Epithelial cell of esophagus (primary cell): ENCODE data around the gene LPP.
A peak's percentile ranks its signal among the peaks of the same experiment; 100 is the strongest.

Source experiments
- DNase-seq: peaks from one replicate; pipeline ENCODE4 v3.0.0; 2010; ENCODE audit warnings: low read depth
- H3K4me3 ChIP-seq: 2 replicates; pipeline ENCODE4 v1.5.1; 2011; ENCODE audit warnings: mild to moderate bottlenecking, low read length, control low read depth
- TF ChIP-seq, protein P1 (sequence below): IDR thresholded peaks from 2 replicates; pipeline ENCODE4 v1.5.1; 2011; ENCODE audit warnings: low read depth, mild to moderate bottlenecking, low read length, control low read depth, inconsistent platforms; ENCODE audit not compliant: insufficient read depth; ENCODE audit errors: missing control alignments

LPP gene

DNA sequence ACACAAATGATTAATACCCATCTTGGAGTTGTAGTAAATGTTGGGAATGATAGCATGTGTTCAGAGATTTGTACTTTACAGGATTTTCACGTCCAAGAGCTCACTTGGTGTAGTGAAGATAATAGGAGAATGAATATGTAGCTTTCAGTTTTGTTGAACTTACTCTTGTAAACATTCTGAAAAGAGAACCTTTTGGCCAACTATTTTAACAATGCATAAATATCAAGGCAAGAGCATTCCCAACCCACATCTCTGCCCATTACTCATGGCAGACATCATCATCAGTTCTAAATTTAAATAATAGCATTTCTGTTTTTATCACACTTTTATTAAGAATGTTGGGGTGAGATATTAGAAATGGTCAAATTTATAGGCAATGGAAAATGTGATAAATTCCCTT is 552.6 kb downstream of the LPP start:
- TF ChIP-seq, protein P1, sequence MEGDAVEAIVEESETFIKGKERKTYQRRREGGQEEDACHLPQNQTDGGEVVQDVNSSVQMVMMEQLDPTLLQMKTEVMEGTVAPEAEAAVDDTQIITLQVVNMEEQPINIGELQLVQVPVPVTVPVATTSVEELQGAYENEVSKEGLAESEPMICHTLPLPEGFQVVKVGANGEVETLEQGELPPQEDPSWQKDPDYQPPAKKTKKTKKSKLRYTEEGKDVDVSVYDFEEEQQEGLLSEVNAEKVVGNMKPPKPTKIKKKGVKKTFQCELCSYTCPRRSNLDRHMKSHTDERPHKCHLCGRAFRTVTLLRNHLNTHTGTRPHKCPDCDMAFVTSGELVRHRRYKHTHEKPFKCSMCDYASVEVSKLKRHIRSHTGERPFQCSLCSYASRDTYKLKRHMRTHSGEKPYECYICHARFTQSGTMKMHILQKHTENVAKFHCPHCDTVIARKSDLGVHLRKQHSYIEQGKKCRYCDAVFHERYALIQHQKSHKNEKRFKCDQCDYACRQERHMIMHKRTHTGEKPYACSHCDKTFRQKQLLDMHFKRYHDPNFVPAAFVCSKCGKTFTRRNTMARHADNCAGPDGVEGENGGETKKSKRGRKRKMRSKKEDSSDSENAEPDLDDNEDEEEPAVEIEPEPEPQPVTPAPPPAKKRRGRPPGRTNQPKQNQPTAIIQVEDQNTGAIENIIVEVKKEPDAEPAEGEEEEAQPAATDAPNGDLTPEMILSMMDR = no peak
- no peak for DNase-seq

DNA sequence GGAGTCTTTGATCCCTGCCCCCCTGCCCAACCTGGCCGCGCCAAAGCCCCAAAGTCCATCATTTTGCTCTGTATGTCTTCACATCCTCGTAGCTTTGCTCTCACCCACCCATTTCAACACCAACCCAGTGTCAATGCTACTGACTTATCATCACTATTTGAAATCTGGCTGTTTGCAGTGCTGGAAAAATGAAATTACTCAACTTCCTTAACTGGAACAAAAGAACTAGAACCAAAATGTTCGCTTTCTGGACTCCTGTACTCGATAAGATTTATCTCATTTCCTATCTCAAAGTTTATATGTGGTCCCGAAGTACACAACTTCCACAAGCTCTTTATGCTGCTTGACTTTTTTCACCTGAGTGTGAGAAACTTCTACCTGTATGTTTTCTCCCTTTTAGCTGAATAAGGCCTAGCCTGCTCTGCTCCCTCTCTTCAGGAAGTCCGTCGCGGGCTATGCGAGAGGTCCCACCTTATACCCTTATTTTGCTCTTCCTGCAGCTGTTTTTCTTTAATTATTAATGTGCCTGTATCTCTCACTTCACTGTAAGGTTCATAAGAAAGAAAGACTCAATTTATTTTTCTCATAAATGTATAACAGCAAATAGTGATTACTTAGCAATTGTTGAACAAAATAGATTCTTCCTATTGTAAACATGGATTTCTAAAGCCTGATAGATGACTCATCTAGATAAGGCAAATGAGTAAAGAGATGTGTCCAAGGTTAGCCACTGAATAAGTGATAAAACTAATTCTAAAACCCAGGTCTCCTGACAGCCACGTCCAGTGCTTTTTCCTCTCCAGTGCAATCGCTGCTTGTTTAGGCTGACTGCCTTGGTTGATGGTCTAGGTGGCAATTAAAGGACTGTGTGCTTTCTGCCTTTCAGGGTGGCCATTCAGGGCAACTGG is 553.7 kb downstream of the LPP start:
- no peak for DNase-seq
- TF ChIP-seq, protein P1 = no peak
- H3K4me3 ChIP-seq = no peak overlapping the region

More for the DNA sequence above, 552.6 kb downstream of the LPP start:
- H3K4me3 ChIP-seq = no peak overlapping the region

DNA sequence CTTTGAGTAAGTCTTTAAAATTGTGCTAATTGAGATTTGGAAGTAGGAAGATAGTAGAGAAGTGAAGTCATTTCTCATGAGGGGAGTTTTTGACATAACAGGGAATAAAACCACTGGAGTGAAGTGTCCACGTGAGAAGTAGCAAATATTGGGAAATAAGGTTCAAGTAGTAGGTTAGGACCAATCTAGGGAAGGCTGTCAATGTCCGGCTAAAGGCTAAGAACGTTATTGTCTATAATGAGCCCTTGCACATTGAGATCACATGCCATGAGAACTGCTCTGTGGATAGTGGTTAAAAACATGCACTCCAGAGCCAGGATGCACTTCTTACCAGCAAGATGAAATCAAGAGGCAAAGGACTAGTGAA is 557.9 kb downstream of the LPP start:
- TF ChIP-seq, protein P1 = no peak
- DNase-seq = no peak
- H3K4me3 ChIP-seq = no peak overlapping the region

DNA sequence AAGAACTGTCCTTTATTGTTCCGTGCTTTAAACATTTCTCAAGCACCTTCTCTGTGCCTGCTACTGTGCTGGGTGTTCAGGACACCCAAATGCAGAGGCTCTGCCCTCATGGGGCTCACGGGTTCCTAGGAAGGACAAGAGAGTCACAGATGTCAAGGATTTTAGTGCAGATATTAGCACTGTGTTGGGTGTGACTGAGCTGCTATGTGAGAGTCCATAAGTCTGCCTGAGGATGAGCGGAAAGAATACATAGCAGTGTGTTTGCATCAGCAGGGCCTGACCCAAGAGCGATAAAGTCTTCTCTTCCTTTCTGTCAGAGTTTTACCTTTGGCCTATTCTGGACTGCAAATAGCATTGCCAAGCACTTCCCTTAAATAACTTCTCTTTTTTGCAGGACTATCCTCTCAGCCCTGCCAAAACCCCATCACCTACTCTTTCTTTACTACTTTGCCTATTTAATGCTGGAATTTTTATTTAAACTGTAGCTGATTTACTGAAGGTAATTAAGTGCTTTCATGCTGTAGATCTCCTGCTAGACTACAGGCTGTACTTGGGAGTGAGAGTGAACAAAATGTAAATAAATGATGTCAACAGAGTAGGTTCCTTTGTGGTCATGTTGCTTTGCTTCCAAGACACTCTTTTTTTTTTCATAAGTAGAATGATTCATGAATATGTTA is 558.4 kb downstream of the LPP start:
- DNase-seq = peak; percentile 50
- TF ChIP-seq, protein P1 = no peak
- no peak overlapping the region for H3K4me3 ChIP-seq

DNA sequence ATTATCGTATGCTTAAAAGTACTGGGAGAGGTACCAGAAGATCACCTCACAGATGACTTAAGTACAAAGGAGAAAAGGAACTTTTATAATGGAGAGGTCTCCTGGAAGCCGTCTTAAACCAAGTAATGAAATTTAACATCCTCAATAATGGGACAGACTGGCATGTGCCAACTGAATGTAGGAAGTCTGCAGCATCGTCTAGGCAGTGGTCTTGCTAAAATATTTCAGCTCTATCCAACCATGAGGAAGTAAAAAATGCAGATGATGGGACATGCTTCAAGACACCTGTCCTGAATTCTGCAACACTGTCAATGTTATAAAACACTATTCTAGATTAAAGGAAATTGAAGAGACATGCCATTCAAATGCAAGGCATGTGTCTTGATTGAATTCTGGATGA is 559.0 kb downstream of the LPP start:
- DNase-seq = no peak
- H3K4me3 ChIP-seq = no peak overlapping the region
- TF ChIP-seq, protein P1 = no peak

DNA sequence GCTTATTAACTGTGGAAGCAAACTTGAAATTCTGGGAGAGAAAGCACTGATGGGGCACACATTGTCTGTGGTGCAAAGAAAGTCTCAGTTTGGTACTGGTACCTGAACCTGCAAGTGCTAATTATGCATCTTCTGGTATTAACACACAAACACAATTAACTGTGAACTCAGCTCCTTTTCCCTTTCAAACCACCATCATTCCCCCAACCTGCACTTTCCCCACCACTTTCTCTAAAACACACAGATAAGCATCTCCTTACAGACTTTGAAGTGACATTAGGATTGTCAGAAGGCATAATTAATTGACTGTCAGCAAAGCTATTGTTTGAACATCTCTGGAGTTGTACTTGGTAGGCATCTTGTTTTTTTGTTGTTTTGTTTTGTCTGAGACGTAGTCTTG is 565.6 kb downstream of the LPP start:
- TF ChIP-seq, protein P1 = no peak
- no peak for DNase-seq
- H3K4me3 ChIP-seq = no peak overlapping the region
